Neural cell (in vitro differentiated cells): ENCODE results near the gene ARID1A.

Experiments used
- EZH2 ChIP-seq: fragments of 200-600, 300-800 bp; shearing (Covaris generic), sonication (generic); IDR thresholded peaks from 2 replicates; pipeline ENCODE4 v1.6.1; 2014; ENCODE audit warnings: antibody characterized with exemption, low read length, borderline replicate concordance, mild to moderate bottlenecking; ENCODE audit not compliant: insufficient read depth, poor library complexity, severe bottlenecking
- TF ChIP-seq, protein P1 (sequence below): fragments of 450-650 bp; IDR thresholded peaks from 2 replicates; pipeline ENCODE4 v1.5.1; 2014; ENCODE audit warnings: antibody characterized with exemption, mild to moderate bottlenecking, moderate library complexity; ENCODE audit not compliant: poor library complexity, severe bottlenecking
- TF ChIP-seq, protein P2 (sequence below): IDR thresholded peaks from 2 replicates; pipeline ENCODE4 v1.6.1; 2012; ENCODE audit warnings: borderline replicate concordance

DNA sequence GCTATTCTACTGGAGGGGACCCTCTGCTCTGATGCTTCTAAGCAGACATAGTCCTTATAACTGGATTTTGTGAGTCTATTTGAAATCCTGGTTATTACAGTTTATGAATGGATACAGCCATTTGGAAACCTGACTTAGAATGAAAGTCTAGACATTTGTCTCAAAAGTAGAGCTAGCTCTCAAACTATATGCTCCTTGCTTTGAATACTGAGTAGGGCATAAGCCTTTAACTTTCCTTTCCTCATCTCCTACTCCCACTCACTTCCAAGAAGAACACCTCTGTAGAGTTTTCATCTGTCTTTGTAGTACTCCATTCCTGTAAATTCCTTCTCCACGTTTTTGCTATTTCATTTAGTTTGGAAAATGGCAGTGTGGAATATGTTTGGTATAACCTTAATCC, 9.0 kb upstream of the ARID1A start:
- TF ChIP-seq, protein P1, sequence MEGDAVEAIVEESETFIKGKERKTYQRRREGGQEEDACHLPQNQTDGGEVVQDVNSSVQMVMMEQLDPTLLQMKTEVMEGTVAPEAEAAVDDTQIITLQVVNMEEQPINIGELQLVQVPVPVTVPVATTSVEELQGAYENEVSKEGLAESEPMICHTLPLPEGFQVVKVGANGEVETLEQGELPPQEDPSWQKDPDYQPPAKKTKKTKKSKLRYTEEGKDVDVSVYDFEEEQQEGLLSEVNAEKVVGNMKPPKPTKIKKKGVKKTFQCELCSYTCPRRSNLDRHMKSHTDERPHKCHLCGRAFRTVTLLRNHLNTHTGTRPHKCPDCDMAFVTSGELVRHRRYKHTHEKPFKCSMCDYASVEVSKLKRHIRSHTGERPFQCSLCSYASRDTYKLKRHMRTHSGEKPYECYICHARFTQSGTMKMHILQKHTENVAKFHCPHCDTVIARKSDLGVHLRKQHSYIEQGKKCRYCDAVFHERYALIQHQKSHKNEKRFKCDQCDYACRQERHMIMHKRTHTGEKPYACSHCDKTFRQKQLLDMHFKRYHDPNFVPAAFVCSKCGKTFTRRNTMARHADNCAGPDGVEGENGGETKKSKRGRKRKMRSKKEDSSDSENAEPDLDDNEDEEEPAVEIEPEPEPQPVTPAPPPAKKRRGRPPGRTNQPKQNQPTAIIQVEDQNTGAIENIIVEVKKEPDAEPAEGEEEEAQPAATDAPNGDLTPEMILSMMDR = no peak
- TF ChIP-seq, protein P2, sequence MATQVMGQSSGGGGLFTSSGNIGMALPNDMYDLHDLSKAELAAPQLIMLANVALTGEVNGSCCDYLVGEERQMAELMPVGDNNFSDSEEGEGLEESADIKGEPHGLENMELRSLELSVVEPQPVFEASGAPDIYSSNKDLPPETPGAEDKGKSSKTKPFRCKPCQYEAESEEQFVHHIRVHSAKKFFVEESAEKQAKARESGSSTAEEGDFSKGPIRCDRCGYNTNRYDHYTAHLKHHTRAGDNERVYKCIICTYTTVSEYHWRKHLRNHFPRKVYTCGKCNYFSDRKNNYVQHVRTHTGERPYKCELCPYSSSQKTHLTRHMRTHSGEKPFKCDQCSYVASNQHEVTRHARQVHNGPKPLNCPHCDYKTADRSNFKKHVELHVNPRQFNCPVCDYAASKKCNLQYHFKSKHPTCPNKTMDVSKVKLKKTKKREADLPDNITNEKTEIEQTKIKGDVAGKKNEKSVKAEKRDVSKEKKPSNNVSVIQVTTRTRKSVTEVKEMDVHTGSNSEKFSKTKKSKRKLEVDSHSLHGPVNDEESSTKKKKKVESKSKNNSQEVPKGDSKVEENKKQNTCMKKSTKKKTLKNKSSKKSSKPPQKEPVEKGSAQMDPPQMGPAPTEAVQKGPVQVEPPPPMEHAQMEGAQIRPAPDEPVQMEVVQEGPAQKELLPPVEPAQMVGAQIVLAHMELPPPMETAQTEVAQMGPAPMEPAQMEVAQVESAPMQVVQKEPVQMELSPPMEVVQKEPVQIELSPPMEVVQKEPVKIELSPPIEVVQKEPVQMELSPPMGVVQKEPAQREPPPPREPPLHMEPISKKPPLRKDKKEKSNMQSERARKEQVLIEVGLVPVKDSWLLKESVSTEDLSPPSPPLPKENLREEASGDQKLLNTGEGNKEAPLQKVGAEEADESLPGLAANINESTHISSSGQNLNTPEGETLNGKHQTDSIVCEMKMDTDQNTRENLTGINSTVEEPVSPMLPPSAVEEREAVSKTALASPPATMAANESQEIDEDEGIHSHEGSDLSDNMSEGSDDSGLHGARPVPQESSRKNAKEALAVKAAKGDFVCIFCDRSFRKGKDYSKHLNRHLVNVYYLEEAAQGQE = no peak
- TF ChIP-seq EZH2 = no peak
